ENCODE measurements around the gene SLC25A21.

Gene SLC25A21

DNA sequence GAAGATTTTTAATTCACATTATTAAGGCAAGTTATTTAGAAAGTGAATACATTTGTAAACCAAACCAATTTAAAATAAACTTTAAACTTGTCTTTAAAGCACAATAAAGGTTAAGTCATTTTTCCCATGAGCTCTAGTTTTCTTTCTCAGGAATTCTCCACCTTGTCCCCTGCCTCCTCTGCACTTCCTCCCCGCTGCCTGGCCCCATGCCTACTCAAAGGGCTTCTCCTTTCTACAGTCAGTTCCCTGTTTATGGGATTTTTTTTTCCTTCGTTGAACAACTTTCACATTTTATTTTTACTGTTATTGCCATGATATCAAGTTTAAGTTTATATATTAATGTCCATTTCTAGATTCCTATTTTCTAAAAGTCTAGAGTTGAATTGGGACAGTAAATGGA, 223.0 kb downstream of the SLC25A21 start:
- no peak overlapping the region for H4K8ac ChIP-seq (ENCODE audit: low read depth, low read length)
- H3K27ac ChIP-seq (replicated peaks; ENCODE audit: low read length) = no peak overlapping the region
- no peak overlapping the region for H2BK12ac ChIP-seq (ENCODE audit: low read length)
- H3K36me3 ChIP-seq (replicated peaks in 1 of 2; ENCODE audit: control insufficient read depth in 2 of 2, insufficient read depth in 2 of 2, low read length in 2 of 2) = no peaks in the 10 kb centered on the region
- no peaks in the 10 kb centered on the region for H3K27me3 ChIP-seq (ENCODE audit: control insufficient read depth in 3 of 3, insufficient read depth in 3 of 3, low read depth in 1 of 3, low read length in 3 of 3)
- no peak overlapping the region for H3K14ac ChIP-seq (ENCODE audit: low read length)
- H3K9ac ChIP-seq (ENCODE audit: low read depth, low read length, poor library complexity) = no peak overlapping the region
- no peak overlapping the region for H2BK15ac ChIP-seq (ENCODE audit: low read length)
- H3K4ac ChIP-seq (ENCODE audit: low read length) = no peak overlapping the region
- H3K79me1 ChIP-seq (ENCODE audit: low read depth, low read length) = no peaks in the 10 kb centered on the region
- H2AK5ac ChIP-seq (ENCODE audit: low read depth, low read length) = no peak overlapping the region
- H3K4me1 ChIP-seq (ENCODE audit: control insufficient read depth in 2 of 2, insufficient read depth in 1 of 2, low read depth in 1 of 2, low read length in 2 of 2) = no peaks in the 10 kb centered on the region
- no peak overlapping the region for H3K23ac ChIP-seq (ENCODE audit: low read depth, low read length, poor library complexity)
- H3K4me3 ChIP-seq (ENCODE audit: low read length in 2 of 2) = no peak overlapping the region
- H4K91ac ChIP-seq (ENCODE audit: low read depth, low read length, poor library complexity) = no peak overlapping the region
- no peaks in the 10 kb centered on the region for H3K9me3 ChIP-seq (replicated peaks in 1 of 2; ENCODE audit: control insufficient read depth in 2 of 2, insufficient read depth in 1 of 2, low read depth in 1 of 2, low read length in 2 of 2)
- no peak overlapping the region for H2AFZ ChIP-seq (ENCODE audit: low read length)
- no peak overlapping the region for H3K4me2 ChIP-seq (ENCODE audit: insufficient read depth, low read length, poor library complexity, severe bottlenecking)
- no peak overlapping the region for H3K18ac ChIP-seq (ENCODE audit: low read length)
- DNase-seq (ENCODE audit: low spot score) = no peak
- H2BK5ac ChIP-seq (ENCODE audit: low read length) = no peak overlapping the region
- no peak overlapping the region for H2BK120ac ChIP-seq (ENCODE audit: low read depth, low read length)
- WGBS, 2 donors (ENCODE audit: extremely low coverage in 2 of 2, insufficient read length in 2 of 2, insufficient replicate concordance in 1 of 2) = no CpG with 5 or more reads among the region's 2 CpGs

DNA sequence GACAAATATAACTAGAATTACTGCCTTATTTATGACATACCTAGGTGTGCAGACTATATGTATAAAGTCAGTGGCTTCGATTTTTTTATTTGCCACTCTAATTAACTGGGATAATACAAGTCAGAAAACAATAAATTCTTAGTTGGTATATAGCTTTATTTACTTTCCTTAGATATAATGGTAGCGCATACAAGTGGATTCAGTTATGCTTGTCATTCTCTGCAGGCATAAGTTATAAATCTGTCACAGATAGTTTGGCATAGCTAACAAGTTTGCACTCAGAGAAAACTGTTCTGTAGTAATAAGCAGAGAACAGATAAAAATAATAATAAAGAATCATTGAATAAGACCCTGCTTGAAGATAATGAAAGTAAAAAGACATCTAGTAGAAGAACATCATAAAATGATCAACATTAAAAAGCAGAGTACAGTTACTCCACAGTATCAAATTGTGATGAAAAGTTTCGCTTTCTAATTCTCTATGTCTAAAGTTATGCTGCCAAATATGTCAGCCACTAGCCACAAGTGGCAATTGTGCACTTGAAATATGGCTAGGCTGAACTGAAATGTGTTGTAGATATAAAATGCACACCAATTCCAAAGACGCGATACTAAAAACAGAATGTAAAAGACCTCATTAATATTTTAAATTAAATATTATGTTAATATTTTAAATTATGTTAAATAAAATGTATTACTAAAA, 224.1 kb downstream of the SLC25A21 start:
- Histone ChIP-seq H3K4me2 (ENCODE audit: insufficient read depth, low read length, poor library complexity, severe bottlenecking) (no peak overlapping the region), H4K91ac (ENCODE audit: low read depth, low read length, poor library complexity) (no peak overlapping the region), H2BK120ac (ENCODE audit: low read depth, low read length) (no peak overlapping the region), H3K79me1 (ENCODE audit: low read depth, low read length) (no peaks in the 10 kb centered on the region), H3K36me3 (replicated peaks in 1 of 2; ENCODE audit: control insufficient read depth in 2 of 2, insufficient read depth in 2 of 2, low read length in 2 of 2) (no peaks in the 10 kb centered on the region), H3K4me3 (ENCODE audit: low read length in 2 of 2) (no peak overlapping the region), H3K4ac (ENCODE audit: low read length) (no peak overlapping the region), H3K14ac (ENCODE audit: low read length) (no peak overlapping the region), H3K23ac (ENCODE audit: low read depth, low read length, poor library complexity) (no peak overlapping the region), H2AFZ (ENCODE audit: low read length) (no peak overlapping the region), H2BK15ac (ENCODE audit: low read length) (no peak overlapping the region), H2BK12ac (ENCODE audit: low read length) (no peak overlapping the region), H3K9ac (ENCODE audit: low read depth, low read length, poor library complexity) (no peak overlapping the region), H3K27ac (replicated peaks; ENCODE audit: low read length) (no peak overlapping the region), H2BK5ac (ENCODE audit: low read length) (no peak overlapping the region), H2AK5ac (ENCODE audit: low read depth, low read length) (no peak overlapping the region), H3K27me3 (ENCODE audit: control insufficient read depth in 3 of 3, insufficient read depth in 3 of 3, low read depth in 1 of 3, low read length in 3 of 3) (no peaks in the 10 kb centered on the region), H3K9me3 (replicated peaks in 1 of 2; ENCODE audit: control insufficient read depth in 2 of 2, insufficient read depth in 1 of 2, low read depth in 1 of 2, low read length in 2 of 2) (no peaks in the 10 kb centered on the region), H3K18ac (ENCODE audit: low read length) (no peak overlapping the region), H3K4me1 (ENCODE audit: control insufficient read depth in 2 of 2, insufficient read depth in 1 of 2, low read depth in 1 of 2, low read length in 2 of 2) (no peaks in the 10 kb centered on the region), H4K8ac (ENCODE audit: low read depth, low read length) (no peak overlapping the region)
- no peak for DNase-seq (ENCODE audit: low spot score)
- WGBS, 2 donors (ENCODE audit: extremely low coverage in 2 of 2, insufficient read length in 2 of 2, insufficient replicate concordance in 1 of 2) = no CpG with 5 or more reads among the region's 5 CpGs

- Histone ChIP-seq H2BK15ac (ENCODE audit: low read length) (no peak overlapping the region), H3K27ac (replicated peaks; ENCODE audit: low read length) (no peak overlapping the region), H3K27me3 (ENCODE audit: control insufficient read depth in 3 of 3, insufficient read depth in 3 of 3, low read depth in 1 of 3, low read length in 3 of 3) (no peaks in the 10 kb centered on the region), H3K23ac (ENCODE audit: low read depth, low read length, poor library complexity) (no peak overlapping the region), H3K9me3 (replicated peaks in 1 of 2; ENCODE audit: control insufficient read depth in 2 of 2, insufficient read depth in 1 of 2, low read depth in 1 of 2, low read length in 2 of 2) (no peaks in the 10 kb centered on the region), H2BK5ac (ENCODE audit: low read length) (no peak overlapping the region), H2BK12ac (ENCODE audit: low read length) (no peak overlapping the region), H4K8ac (ENCODE audit: low read depth, low read length) (no peak overlapping the region), H2BK120ac (ENCODE audit: low read depth, low read length) (no peak overlapping the region), H2AFZ (ENCODE audit: low read length) (no peak overlapping the region), H3K4me1 (ENCODE audit: control insufficient read depth in 2 of 2, insufficient read depth in 1 of 2, low read depth in 1 of 2, low read length in 2 of 2) (no peaks in the 10 kb centered on the region), H3K9ac (ENCODE audit: low read depth, low read length, poor library complexity) (no peak overlapping the region), H3K14ac (ENCODE audit: low read length) (no peak overlapping the region), H3K36me3 (replicated peaks in 1 of 2; ENCODE audit: control insufficient read depth in 2 of 2, insufficient read depth in 2 of 2, low read length in 2 of 2) (no peaks in the 10 kb centered on the region), H3K79me1 (ENCODE audit: low read depth, low read length) (no peaks in the 10 kb centered on the region), H3K4ac (ENCODE audit: low read length) (no peak overlapping the region), H3K4me2 (ENCODE audit: insufficient read depth, low read length, poor library complexity, severe bottlenecking) (no peak overlapping the region), H4K91ac (ENCODE audit: low read depth, low read length, poor library complexity) (no peak overlapping the region), H3K4me3 (ENCODE audit: low read length in 2 of 2) (no peak overlapping the region), H3K18ac (ENCODE audit: low read length) (no peak overlapping the region), H2AK5ac (ENCODE audit: low read depth, low read length) (no peak overlapping the region)
- WGBS, 2 donors (ENCODE audit: extremely low coverage in 2 of 2, insufficient read length in 2 of 2, insufficient replicate concordance in 1 of 2) = no CpG with 5 or more reads among the region's 1 CpG
- no peak for DNase-seq (ENCODE audit: low spot score)
These were observed 225.0 kb downstream of the SLC25A21 start for GRCh38 chr14:36947362-36947761.

DNA sequence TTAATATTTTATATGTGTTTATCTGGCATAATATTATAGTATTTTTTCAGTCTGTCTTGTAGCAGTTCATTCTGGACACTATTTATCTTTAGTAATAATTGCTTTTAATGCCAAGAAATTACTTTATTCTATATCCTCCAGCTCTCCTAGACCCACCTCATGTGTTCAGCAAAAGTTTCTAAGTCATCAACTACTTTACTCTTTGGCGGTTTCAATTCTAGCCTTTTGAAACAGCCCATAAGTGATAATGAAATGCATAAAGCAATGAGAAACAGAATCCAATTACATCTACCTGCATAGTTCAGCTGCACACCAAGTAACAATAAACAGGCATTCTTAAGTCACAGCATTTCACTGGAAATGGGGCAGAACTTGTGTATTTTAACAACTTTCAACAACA, 225.5 kb downstream of the SLC25A21 start:
- no peak overlapping the region for H2BK5ac ChIP-seq (ENCODE audit: low read length)
- no peak overlapping the region for H3K4ac ChIP-seq (ENCODE audit: low read length)
- no peak overlapping the region for H3K9ac ChIP-seq (ENCODE audit: low read depth, low read length, poor library complexity)
- H2AK5ac ChIP-seq (ENCODE audit: low read depth, low read length) = no peak overlapping the region
- no peaks in the 10 kb centered on the region for H3K4me1 ChIP-seq (ENCODE audit: control insufficient read depth in 2 of 2, insufficient read depth in 1 of 2, low read depth in 1 of 2, low read length in 2 of 2)
- H2BK120ac ChIP-seq (ENCODE audit: low read depth, low read length) = no peak overlapping the region
- H3K18ac ChIP-seq (ENCODE audit: low read length) = no peak overlapping the region
- no peak overlapping the region for H2AFZ ChIP-seq (ENCODE audit: low read length)
- no peak overlapping the region for H3K4me2 ChIP-seq (ENCODE audit: insufficient read depth, low read length, poor library complexity, severe bottlenecking)
- H3K27ac ChIP-seq (replicated peaks; ENCODE audit: low read length) = no peak overlapping the region
- no peak for DNase-seq (ENCODE audit: low spot score)
- H2BK12ac ChIP-seq (ENCODE audit: low read length) = no peak overlapping the region
- H4K91ac ChIP-seq (ENCODE audit: low read depth, low read length, poor library complexity) = no peak overlapping the region
- no peak overlapping the region for H3K14ac ChIP-seq (ENCODE audit: low read length)
- H3K27me3 ChIP-seq (ENCODE audit: control insufficient read depth in 3 of 3, insufficient read depth in 3 of 3, low read depth in 1 of 3, low read length in 3 of 3) = no peaks in the 10 kb centered on the region
- H3K9me3 ChIP-seq (replicated peaks in 1 of 2; ENCODE audit: control insufficient read depth in 2 of 2, insufficient read depth in 1 of 2, low read depth in 1 of 2, low read length in 2 of 2) = no peaks in the 10 kb centered on the region
- WGBS, 2 donors (ENCODE audit: extremely low coverage in 2 of 2, insufficient read length in 2 of 2, insufficient replicate concordance in 1 of 2) = no CpG with 5 or more reads among the region's 1 CpG
- no peaks in the 10 kb centered on the region for H3K79me1 ChIP-seq (ENCODE audit: low read depth, low read length)
- no peak overlapping the region for H2BK15ac ChIP-seq (ENCODE audit: low read length)
- H3K36me3 ChIP-seq (replicated peaks in 1 of 2; ENCODE audit: control insufficient read depth in 2 of 2, insufficient read depth in 2 of 2, low read length in 2 of 2) = no peaks in the 10 kb centered on the region
- no peak overlapping the region for H3K4me3 ChIP-seq (ENCODE audit: low read length in 2 of 2)
- H4K8ac ChIP-seq (ENCODE audit: low read depth, low read length) = no peak overlapping the region
- no peak overlapping the region for H3K23ac ChIP-seq (ENCODE audit: low read depth, low read length, poor library complexity)

Data from neuronal stem cell (in vitro differentiated cells).